Suprapubic skin (tissue), 4 donors: Measurements from ENCODE around the gene NAT8L. TPM values are rescaled to one million over a fixed set of nuclear protein-coding genes. Genes with fewer than 3 reads are reported as not detected.

Source experiments
- DNase-seq, 2 donors: peaks; one replicate each; pipeline ENCODE4 v3.0.0-alpha.2; 2019; ENCODE audit warnings: low spot score in 2 of 2
- H3K27ac ChIP-seq: fragments of 200-600 bp; sonication (generic); one replicate; pipeline ENCODE4 v1.5.1; 2019
- H3K27me3 ChIP-seq: fragments of 200-600 bp; sonication (generic); one replicate; pipeline ENCODE4 v1.5.1; 2019
- H3K36me3 ChIP-seq: fragments of 200-600 bp; sonication (generic); one replicate; pipeline ENCODE4 v1.5.1; 2019
- H3K4me1 ChIP-seq: fragments of 200-600 bp; sonication (generic); one replicate; pipeline ENCODE4 v1.5.1; 2019
- H3K4me3 ChIP-seq: fragments of 200-600 bp; sonication (generic); one replicate; pipeline ENCODE4 v1.5.1; 2019; ENCODE audit warnings: mild to moderate bottlenecking
- H3K9me3 ChIP-seq: fragments of 200-600 bp; sonication (generic); one replicate; pipeline ENCODE4 v1.5.1; 2019
- CTCF ChIP-seq, 2 donors: fragments of 200-600 bp in 1 of 2; fragments of 450-650 bp in 1 of 2; sonication (generic) in 1 of 2; IDR thresholded peaks; one replicate each; pipeline ENCODE4 v1.5.1; 2016 to 2019; ENCODE audit warnings: antibody characterized with exemption in 2 of 2, mild to moderate bottlenecking in 1 of 2, moderate library complexity in 1 of 2
- EP300 ChIP-seq: sonication (generic); formaldehyde crosslinking; IDR thresholded peaks from one replicate; pipeline ENCODE4 v1.6.1; 2017; ENCODE audit warnings: antibody characterized with exemption
- POLR2A ChIP-seq, 2 donors: fragments of 450-650 bp; IDR thresholded peaks; one replicate each; pipeline ENCODE4 v1.6.1; 2017; ENCODE audit warnings: antibody characterized with exemption in 2 of 2, mild to moderate bottlenecking in 2 of 2, moderate library complexity in 2 of 2
- POLR2AphosphoS5 ChIP-seq, 3 donors: sonication (generic); formaldehyde crosslinking; IDR thresholded peaks; one replicate each; pipeline ENCODE4 v1.6.1; 2017; ENCODE audit warnings: antibody characterized with exemption in 3 of 3
- WGBS: methylation state at CpG from one replicate; pipeline ENCODE4 v1.1.5; 2018; 5-methylcytosine and 5-hydroxymethylcytosine counted together
- total RNA-seq, 4 donors: library from RNA; depleted of rRNA; stranded (reverse); fragments of >200 nt; gene quantifications; one replicate each; pipeline ENCODE4 v1.1.0, GENCODE V29; 2016

The NAT8L gene
- total RNA-seq, 4 donors from 2014 or later = 1.0 to 2.8 (median 1.6) TPM

GRCh38 chr4:2040391-2041238 is 18.5 kb upstream of the NAT8L start:
- peaks cover 66% of the 10 kb centered on the region for H3K27me3 ChIP-seq
- H3K4me3 ChIP-seq = peak overlapping the region; percentile 63
- no peaks in the 10 kb centered on the region for H3K36me3 ChIP-seq
- peak; percentile 53 to 63 for DNase-seq
- TF ChIP-seq CTCF (IDR thresholded peaks at IDR 0.05) (no peak), POLR2A (IDR thresholded peaks at IDR 0.05) (no peak), EP300 (no peak), POLR2AphosphoS5 (IDR thresholded peaks at IDR 0.05) (no peak)
- 4% methylated on average over 25 of the region's 91 CpGs for WGBS
- H3K9me3 ChIP-seq = no peaks in the 10 kb centered on the region
- peaks cover 26% of the 10 kb centered on the region for H3K4me1 ChIP-seq
- no peak overlapping the region for H3K27ac ChIP-seq

- DNase-seq = peak; percentile 79 to 86
- WGBS = no CpG with 5 or more reads among the region's 94 CpGs
- no peak overlapping the region for H3K27ac ChIP-seq
- TF ChIP-seq CTCF (IDR thresholded peaks at IDR 0.05) (no peak), POLR2A (IDR thresholded peaks at IDR 0.05) (no peak), EP300 (no peak), POLR2AphosphoS5 (IDR thresholded peaks at IDR 0.05) (no peak)
- no peaks in the 10 kb centered on the region for H3K9me3 ChIP-seq
- peaks cover 26% of the 10 kb centered on the region for H3K4me1 ChIP-seq
- H3K27me3 ChIP-seq = peaks cover 69% of the 10 kb centered on the region
- H3K4me3 ChIP-seq = peak overlapping the region; percentile 63
- H3K36me3 ChIP-seq = no peaks in the 10 kb centered on the region
These were observed 17.6 kb upstream of the NAT8L start for GRCh38 chr4:2041239-2042130.

- H3K27ac ChIP-seq = no peak overlapping the region
- DNase-seq = peak; percentile 52 to 67
- no peaks in the 10 kb centered on the region for H3K9me3 ChIP-seq
- no peaks in the 10 kb centered on the region for H3K36me3 ChIP-seq
- peak overlapping the region; percentile 63 for H3K4me3 ChIP-seq
- WGBS = 4% methylated on average over 17 of the region's 80 CpGs
- TF ChIP-seq CTCF (IDR thresholded peaks at IDR 0.05) = no peak
- TF ChIP-seq EP300 = no peak
- no peak for TF ChIP-seq POLR2A (IDR thresholded peaks at IDR 0.05)
- no peak for TF ChIP-seq POLR2AphosphoS5 (IDR thresholded peaks at IDR 0.05)
- H3K4me1 ChIP-seq = peaks cover 33% of the 10 kb centered on the region
- H3K27me3 ChIP-seq = peaks cover 75% of the 10 kb centered on the region
These were observed 16.8 kb upstream of the NAT8L start for GRCh38 chr4:2042204-2042946.

GRCh38 chr4:2042947-2043395 is 16.2 kb upstream of the NAT8L start:
- peak in 1 of 2 donors; percentile 67 for DNase-seq
- Histone ChIP-seq H3K9me3 (no peaks in the 10 kb centered on the region), H3K36me3 (no peaks in the 10 kb centered on the region), H3K4me3 (peak overlapping the region; percentile 63), H3K27ac (no peak overlapping the region), H3K4me1 (peaks cover 33% of the 10 kb centered on the region), H3K27me3 (peaks cover 81% of the 10 kb centered on the region)
- TF ChIP-seq POLR2A (IDR thresholded peaks at IDR 0.05) (no peak), CTCF (IDR thresholded peaks at IDR 0.05) (no peak), POLR2AphosphoS5 (IDR thresholded peaks at IDR 0.05) (no peak)
- WGBS = 73% methylated on average over 7 of the region's 8 CpGs
